HG03558 (cell line): Measurements from ENCODE around the gene VSTM2B.

Experiments
- ATAC-seq: cut with Tn5 transposase; IDR thresholded peaks from one replicate; pipeline ENCODE4 v1.9.1; 2021; ENCODE audit warnings: moderate number of reproducible peaks; ENCODE audit not compliant: unreplicated experiment; ENCODE audit errors: extremely low read depth

VSTM2B gene

DNA sequence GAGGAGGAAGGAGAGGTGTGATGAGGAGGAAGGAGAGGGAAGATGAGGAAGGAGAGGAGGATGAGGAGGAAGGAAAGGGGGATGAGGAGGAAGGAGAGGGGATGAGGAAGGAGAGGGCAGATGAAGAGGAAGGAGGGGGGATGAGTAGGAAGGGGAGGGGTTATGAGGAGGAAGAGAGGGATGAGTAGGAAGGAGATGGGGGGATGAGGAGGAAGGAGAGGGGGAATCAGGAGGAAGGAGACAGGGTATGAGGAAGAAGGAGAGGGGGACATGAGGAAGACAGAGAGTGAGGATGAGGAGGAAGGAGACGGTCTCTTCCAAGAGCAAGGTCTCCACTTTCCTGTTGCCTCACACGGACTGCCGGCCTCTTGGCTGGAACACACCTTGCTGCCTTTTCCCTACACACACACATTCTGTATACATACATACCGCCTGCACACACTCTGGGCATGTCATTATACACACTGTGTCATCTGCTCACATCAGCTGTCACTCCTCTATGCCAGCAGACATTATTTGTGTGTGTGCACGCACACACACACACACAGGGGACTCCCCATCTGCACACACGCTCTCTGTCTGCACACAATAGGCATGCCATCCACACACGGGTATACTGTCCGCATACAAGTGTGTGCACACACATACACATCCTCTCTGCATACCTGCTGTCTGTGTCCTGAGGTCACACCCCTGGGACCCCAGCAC, 11.1 kb upstream of the VSTM2B start:
- ATAC-seq = no peak

DNA sequence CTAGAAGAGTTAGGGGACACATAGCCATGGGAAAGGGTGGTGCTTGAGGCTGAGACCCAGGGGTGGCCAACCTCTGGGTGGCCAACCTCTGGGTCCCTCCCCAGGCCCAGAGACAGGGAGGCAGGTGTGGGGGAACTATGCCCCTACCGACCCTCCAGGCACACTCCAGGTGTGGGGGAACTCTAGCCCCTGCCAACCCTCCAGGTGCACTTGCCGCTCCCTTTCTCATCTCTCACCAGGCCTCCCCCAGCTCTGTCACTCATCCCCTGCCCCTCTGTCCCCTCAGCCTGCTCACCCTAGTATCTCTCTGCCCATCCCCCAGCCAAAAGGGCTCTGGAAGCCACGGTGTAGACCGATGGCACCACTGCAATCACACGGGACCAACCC, 10.6 kb upstream of the VSTM2B start:
- no peak for ATAC-seq

DNA sequence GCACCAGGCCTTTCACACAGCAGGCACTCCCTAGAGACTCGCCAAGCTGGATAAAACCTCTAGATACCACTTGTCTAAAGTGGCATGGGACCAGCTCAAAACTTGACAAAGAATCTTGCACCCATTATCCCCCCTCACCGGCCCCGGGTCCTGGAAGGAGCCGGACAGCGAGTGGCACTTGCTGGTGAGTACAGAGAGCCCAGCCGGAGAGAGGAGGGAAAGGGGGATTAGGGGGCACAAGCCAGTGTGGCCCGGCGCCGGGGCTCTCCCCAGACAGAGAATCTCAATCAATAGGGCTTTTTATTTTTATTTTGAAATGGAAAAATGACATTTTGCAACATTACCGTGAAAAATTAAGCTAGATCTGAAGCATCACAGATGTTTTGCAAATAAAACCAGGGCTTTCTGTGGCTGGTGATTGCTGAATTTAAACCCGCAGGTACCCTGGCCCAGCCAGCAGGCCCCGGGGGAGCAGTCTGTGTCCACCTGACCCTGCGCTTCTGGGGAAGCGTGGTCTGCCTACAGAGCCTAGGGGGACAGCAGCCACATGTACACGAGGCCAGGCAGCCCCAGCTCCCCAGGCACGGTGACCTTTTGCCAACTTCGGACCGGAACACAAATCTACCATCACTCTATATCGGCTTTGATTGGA, 10.0 kb upstream of the VSTM2B start:
- ATAC-seq = no peak

DNA sequence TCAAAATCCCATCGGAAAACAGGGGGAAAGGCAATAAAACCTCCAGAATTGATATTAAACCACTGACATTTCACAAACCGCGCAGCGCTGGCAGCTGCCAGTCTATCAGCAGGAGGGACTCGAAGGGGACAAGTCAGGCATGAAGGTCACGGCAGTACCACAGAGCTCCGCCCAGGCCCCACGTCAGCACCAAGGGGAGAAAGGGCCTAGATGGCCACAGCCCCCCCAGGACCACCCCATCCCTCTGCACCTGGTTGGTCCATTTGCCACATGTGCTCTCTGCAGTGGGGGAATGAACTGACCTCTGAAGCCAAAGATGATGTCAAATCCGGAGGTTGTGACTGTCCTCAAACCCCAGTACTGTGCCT, 9.5 kb upstream of the VSTM2B start:
- no peak for ATAC-seq

DNA sequence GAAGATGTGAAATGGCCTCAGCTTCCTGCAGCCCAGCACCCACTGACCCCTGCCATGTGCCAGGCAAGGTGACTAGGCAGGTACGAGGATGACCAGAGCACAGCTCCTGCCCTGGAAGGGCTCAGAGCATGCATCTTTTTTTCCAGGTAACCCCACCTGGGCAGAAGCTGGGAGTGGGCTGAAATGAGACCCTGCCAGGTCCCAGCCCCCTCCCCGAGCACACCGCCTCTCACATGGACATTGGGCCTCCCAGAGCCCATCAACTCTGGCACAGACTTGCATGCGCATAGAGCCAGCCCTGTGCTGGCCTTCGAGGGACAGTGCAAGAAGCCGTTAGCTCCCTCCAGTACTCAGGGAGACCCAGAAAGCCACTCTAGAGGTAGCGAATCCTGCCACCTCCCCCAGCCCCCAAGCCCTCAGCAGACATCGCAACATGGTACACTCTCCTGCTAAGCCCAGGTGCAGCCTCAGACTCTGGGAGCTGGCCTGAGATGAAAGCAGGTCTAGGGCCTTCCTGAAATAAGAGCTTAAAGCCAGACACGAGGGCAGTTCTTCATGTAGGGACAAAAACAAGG, 8.9 kb upstream of the VSTM2B start:
- ATAC-seq = no peak

DNA sequence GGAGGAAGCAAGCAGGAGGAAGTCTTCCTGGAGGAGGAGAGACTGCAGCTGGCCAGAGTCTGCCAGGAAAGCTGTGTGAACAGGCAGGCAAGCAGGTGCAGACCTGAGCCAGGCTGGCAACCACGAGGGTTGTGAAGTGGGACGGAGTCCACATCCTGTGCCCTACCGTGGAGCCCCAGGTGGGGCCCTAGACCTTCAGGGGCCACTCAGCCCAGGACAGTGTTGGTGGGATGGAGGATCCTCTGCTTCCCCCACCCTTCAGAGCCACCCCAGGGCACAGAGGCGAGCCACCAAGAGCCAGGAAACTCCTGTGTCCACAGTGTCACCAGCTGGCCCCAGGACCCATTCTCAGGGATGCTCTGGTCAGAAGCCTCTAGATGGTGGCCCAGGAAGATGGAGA, 8.4 kb upstream of the VSTM2B start:
- ATAC-seq = no peak

DNA sequence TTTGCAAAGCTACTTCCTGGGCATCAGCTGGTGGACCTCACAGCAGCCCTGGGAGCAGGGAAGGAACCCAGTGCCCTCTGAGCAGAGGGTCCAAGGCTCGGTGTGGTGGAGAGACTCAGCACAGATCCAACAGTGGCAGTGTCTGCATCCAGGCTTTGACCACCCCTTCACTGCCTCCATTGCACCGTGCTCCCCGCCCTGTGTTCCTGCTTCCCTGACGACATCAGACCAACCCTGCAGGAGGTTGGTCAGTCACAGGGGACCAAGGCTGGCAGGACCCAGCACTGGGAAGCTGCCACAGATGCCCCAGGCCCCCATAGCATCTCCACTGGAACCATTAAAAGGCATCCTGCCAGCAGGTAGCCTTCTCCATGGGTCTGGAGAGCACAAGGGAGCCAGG, 7.8 kb upstream of the VSTM2B start:
- ATAC-seq = no peak

DNA sequence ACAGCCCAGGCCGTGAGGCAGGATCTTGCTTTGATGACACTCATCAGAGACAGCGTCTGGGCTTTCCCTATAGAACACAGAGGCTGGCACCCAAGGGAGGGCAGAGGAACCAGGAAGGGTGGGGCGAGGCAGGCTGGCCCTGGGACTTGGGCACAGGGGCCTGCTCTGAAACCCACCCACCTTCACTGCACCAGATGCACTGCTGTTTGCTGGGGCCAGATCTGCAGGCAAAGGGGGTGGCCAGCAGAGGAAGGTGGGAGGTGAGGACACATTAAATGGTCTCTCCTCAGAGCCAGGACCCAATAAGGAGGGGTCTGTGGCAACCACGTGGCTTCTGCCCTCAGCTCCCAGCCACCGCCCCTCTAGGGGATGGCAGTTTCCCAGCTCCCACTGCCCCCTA, 6.6 kb upstream of the VSTM2B start:
- no peak for ATAC-seq

DNA sequence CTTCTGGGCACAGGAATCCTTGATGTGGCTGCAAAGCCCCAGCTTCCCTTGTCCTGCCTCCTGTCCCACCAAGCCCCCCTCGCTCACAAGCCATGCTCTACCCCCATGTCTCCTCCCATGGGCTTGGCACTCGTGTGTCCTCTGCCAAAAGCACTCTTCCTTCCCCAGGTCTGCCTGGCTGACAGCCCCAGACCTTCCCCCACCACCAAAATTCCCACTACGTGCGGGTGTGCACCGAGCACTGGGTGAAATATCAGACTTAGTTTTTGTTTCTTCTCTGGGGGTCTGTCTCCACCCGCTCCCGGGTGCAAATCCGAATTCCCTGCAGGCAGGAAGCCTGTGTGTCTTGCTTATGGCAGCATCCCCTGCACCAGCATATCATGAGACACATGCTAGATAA, 5.9 kb upstream of the VSTM2B start:
- no peak for ATAC-seq

DNA sequence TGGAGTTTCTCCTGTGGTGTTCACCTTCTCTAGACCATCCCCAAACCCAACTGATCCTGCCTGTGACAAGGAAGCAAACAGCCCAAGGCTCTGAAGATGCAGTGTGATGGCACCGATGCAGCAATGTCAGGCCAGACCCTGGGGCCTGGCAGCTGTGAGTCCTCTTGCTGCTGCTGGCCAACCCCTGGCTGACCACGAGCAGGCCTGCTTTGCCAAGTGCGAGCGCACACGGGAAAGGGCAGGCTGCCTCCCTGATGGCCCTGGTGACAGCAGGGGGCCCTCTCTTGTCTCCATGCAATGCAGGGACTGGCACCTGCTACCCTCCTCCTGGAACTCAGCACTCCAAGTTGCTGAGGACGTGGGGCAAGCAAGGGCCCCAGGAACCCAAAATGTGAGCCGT, 5.4 kb upstream of the VSTM2B start:
- no peak for ATAC-seq

DNA sequence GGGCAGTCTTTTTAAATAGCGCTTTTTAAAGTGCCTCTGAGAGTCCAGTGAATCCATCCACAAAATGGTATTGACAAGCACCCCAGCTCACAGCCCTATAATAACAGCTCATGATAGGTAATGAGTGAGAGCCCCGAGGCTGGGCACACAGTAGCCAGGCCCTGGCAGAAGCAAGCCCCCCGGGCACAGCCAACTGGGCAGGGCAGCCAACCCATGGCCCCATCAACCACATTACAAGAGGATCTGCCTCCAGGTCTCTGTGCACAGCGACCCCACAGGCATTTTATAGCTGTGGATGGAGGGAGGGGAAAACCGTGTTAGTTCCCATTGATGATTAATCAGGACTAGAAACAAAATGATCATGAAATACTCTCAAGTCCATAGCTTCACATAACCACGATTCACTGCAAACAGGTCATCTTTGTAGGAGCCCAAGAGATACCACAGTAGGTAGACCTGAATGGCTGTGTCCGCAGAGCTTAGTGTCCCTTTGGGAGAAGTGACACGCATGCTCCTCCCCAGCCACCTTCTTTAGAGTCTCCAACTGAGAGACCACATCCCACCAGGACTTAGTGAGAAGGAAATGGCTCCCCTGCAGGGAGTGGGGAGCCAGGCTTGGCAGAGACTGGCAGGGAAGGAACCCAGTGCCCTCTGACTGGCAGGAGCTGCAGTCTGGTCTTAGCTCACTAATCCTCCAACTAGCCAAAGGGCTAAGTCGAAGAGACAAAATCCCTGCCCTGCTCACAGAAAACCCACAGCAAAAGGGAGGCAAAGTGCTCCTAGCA, 4.3 kb upstream of the VSTM2B start:
- ATAC-seq = no peak

DNA sequence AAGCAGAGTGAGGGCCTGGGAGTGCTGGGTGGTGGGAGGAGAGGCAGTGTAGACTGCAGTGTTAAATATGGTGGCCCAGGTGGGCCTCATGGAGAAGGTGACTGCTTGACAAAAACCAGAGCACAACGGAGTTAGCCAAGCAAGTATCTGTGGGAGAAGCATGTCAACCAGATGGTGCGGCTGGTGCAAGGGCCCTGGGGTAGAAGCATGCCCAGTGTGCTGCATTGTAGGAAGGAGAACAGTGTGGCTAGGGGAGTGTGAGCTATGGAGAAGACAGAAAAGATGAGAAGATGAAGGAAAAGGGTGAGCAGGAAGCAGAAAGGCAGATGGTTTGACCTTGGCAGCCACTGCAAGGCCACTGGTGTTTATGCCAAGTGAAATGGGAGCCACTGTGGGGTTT, 2.2 kb upstream of the VSTM2B start:
- ATAC-seq = no peak

DNA sequence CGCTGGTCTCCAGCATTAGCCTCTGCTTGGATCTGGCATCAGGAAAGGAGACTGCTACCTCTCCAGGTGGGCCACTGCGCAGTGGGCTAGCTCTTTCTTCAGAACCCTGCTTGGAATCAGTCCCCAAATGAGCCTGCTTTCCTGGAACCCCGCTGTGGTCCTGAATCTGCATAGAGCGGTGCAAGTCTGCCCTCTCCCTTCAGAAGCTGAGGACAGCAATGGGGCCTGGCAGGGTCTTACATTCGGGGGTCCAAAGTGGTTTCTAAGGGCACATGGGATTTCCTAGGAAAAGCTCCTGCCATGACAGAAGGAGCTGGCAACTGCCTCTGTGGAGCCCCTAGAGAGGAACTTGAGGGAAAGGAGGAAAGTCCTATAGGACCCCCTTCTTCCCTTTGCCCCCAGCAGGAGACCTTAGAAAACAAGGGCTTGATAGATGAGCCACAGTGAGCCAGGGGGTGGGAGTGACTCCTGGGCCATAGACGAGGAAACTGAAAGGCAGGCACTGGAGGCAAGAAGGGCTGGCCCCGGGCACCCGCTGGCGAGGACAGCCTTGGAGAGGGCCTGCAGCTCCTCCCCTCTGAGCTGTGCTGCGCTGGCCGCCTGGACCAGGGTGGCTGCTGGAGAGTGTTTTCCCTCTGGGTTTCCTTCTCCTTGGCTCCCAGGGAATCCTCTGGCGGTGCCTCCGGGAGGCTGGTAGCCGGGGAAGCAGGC, 1.4 kb upstream of the VSTM2B start:
- ATAC-seq = no peak

DNA sequence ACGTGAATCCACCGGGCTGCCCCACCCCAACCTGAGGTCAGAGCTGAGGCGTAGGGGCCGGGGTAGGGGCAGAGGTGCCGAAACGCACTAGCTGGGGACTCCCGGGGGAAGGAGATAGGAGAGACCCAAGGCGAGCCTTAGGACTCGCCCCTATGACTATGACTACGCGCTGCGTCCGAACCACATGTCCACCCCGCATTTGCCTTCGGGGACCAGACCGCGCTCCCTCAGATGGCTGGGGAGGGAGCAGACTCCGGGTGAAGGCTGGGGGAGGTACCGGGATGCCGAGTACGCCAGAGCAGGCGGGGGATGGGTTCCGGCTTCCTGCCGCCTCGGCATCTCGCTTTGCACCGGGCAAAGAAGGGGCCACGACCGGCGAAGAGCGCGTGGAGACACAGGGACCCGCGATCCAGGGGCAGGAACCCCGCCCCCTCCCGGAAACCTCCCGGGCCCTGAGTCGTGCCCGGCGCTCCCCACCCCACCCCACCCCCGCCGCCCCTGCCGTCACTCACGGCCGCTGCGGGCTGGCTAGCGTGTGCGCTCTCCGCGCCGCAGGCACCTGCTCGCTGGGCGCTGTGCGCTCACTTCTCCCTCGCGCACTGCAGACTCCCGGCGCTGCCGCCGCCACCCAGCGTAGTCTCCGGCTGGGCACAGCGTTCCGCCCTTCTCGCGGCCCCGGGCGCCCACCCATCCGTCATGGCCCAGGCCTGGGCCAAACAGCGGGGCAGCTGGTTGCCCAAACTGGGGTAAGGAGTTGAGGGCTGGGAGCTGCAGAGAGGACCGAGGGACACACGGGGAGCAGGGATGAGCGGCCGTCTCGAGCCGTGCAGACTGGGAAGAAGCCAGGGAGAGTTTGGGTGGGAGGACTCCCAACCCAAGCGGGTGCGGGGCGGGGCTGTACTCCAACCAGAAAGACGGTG, 622 bp upstream of the VSTM2B start:
- ATAC-seq = no peak

DNA sequence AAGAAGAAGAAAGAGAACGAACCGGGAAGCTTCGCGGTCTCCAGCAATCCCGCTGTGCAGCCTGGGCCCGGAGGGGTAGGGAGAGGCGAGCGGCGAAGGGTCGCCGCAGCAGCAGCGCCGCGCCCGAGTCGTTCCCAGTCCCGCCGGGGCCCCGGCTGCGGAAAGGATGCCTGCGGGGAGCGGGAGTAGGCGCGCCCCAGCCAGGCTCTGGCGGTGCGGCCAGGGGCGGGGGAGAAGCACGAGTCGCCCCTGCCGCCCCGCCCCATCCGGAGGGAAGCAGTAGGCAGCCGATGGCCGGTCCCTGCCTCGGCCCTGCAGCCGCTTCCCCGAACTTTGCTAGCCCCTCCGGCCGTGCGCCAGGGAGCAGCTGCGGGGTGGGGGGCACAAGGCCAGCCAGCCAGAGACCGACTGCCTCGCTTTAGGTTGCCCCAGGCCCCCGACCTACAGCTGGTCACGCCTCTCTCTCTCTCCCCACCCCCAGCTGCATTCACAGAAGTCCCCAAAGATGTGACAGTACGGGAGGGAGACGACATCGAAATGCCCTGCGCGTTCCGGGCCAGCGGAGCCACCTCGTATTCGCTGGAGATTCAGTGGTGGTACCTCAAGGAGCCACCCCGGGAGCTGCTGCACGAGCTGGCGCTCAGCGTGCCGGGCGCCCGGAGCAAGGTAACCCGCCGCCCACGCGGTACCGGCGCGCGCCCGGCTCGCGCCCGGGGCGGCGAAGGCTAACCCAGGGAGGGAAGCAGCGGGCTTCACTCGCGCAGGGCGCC, 1.1 kb downstream of the VSTM2B start:
- ATAC-seq = no peak

DNA sequence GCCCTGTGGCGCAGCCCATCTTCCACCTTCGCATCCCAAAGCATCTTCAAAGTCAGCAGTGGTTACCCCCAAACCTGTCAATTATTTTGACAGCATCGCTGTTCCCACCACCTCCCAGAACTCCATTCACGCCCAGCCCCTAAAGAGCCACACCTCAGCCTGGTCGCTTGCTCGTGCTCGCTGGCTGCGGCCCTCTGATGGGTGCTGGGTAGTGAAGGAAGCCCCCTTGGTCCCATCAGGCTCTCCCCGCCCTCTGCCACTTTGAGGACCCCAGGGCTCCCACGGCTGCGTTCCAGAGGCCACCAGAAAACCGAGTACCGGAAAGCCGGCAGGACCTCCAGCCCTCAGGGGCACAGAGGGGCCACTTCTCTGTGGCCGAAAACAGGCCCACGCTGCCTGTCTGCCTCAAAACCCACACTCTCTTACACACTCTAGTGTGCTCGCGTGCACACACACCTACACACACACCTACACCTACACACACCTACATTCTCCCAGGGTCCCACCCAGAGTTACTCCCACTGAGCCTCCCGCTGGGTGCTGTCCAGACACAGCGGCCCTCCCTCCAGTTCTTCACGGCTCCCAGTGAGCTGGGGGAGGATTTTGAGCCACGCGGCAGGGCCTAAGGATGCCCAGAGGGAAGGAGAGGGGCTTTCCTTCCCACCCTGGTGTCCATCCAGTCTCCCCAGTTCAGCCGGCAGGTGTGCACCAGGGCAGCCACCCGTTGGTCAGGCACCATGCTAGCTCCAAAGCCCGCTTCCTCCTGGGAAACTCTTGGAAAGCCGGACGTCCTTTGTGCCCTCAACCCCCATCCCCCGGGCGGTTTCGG, 1.9 kb downstream of the VSTM2B start:
- no peak for ATAC-seq

DNA sequence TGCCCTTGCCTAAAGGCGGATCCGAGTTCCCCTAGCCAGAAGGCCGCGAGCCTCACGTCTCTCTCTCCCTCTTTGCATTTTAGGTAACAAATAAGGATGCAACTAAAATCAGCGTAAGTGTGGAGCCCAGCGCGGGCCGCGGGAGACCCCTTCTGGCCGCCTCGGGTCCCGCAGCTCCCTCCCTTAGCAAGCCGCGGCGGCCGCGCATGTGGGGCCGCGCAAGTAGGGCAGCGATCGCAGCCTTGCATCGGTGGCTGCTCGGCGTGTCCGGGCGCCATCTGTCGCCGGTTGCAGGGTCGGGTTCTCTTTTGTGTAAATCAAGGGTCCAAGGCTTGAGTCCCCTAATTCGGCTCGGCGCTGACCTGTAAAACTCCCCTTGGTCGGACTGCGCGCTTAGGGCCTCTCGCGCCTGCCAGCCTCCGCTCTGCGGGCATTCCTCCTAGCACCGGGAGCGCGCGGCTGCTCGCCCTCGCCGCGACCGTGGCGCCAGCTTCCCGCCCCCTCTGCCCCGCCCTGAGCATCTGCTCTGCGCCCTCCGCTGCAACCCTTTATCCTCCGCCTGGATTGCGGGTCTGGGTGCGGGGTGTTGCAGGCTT, 2.7 kb downstream of the VSTM2B start:
- ATAC-seq = peak; percentile 49
